ENCODE measurements around the gene TEPSIN. TPM values are rescaled to one million over a fixed set of nuclear protein-coding genes. Genes with fewer than 3 reads are reported as not detected.

TEPSIN gene
- total and polyA plus RNA-seq, 11 donors, result 6.8 to 16.0 (median 10.4) TPM

DNA sequence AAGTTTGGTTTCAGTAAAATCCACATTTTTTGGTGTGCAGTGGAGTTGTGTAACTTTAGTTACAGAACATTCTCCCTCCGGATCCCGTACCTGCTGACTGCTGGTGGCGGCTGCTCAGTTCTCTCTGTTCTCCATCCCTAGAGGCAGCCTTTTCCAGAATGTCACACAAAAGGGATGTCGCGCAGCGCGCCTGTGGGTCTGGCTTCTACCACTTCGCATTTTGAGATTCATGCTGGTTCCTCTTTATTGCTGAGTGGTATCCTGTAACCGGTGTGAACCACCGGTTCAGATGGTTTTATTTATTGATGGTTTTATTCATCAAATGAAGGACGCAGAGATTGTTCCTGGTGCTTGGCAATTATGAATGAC lies 15.1 kb downstream of the TEPSIN start:
- TF ChIP-seq, protein P1, sequence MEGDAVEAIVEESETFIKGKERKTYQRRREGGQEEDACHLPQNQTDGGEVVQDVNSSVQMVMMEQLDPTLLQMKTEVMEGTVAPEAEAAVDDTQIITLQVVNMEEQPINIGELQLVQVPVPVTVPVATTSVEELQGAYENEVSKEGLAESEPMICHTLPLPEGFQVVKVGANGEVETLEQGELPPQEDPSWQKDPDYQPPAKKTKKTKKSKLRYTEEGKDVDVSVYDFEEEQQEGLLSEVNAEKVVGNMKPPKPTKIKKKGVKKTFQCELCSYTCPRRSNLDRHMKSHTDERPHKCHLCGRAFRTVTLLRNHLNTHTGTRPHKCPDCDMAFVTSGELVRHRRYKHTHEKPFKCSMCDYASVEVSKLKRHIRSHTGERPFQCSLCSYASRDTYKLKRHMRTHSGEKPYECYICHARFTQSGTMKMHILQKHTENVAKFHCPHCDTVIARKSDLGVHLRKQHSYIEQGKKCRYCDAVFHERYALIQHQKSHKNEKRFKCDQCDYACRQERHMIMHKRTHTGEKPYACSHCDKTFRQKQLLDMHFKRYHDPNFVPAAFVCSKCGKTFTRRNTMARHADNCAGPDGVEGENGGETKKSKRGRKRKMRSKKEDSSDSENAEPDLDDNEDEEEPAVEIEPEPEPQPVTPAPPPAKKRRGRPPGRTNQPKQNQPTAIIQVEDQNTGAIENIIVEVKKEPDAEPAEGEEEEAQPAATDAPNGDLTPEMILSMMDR (IDR thresholded peaks at IDR 0.05), result no peak
- no peak for TF ChIP-seq POLR2A (IDR thresholded peaks at IDR 0.05)
- peak overlapping the region in 5 of 12 donors; percentile 11 to 58 (median 31) for H3K27ac ChIP-seq
- DNase-seq (peak in 1 of 5 donors; percentile 58), ATAC-seq (no peak)
- H3K9me3 ChIP-seq, result peaks cover 0 to 12% (median 0%) of the 10 kb centered on the region in 12 donors
- 32 to 56% (median 40%) methylated on average over 11 of the region's 11 CpGs for WGBS, 4 donors
- H3K4me3 ChIP-seq, result peak overlapping the region in 9 of 12 donors; percentile 60 to 94 (median 82)
- intact Hi-C loops (cut with DNase I), result no loop called here
- H3K27me3 ChIP-seq, result no peaks in the 10 kb centered on the region
- H3K36me3 ChIP-seq, result peaks cover 0 to 12% (median 3%) of the 10 kb centered on the region in 9 donors
- H3K4me1 ChIP-seq, result peaks cover 6 to 25% (median 18%) of the 10 kb centered on the region in 12 donors

DNA sequence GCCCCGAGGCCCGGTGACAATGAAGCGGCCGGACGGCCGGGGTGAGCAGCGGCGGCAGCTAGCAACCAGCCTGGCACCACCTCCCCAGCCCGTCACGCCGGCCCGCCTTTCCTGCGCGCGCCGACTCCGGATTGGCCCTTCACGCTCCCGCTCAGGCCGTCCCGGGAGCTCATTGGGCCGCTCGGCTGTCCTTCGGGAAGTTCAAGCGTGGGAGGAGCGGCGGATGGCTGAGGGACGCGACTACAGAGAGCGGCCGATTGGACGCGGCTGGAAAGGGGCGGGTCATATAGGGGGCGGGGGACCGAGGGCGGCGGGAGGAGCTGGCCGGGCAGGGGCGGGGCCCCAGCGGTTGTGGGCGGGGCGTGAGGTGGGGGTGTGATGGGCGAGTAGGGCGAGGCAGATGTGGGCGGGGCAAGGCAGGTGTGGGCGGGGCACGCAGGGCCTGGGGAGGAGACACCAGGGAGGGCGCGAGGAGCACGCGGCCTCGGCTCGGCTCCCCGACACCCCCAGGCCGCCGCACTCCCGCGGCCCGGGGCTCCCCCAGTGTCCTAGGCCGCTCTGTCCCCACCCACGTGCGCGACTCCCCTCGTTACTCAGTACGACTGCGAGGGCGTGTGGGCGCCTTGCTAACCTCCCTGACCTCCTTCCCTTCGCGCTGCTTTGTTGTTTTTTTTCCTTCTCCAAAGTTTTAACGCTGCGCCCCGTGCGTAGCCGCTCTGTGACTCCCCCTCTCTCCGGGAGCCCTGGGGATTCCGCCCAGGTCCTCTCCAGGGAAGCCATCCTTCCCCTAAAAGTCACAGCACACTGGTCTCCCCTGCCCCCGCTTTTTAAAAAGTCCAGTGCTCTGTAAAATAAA lies 15.7 kb downstream of the TEPSIN start, which contains the start of gene CEP131:
TSS of gene CEP131 (minus strand) at position 60 of the 856 bp plus-strand sequence. CDS start 2,909 bp downstream, outside the sequence.
- Histone ChIP-seq H3K4me1 (peaks cover 6 to 25% (median 18%) of the 10 kb centered on the region in 12 donors), H3K4me3 (peak within 1 kb of the TSS; percentile 55 to 96 (median 80)), H3K27ac (peak within 1 kb of the TSS in 6 of 12 donors; percentile 11 to 58 (median 46)), H3K36me3 (peaks cover 0 to 12% (median 3%) of the 10 kb centered on the region in 9 donors), H3K9me3 (peaks cover 0 to 12% (median 0%) of the 10 kb centered on the region in 12 donors), H3K27me3 (no peaks in the 10 kb centered on the region)
- DNase-seq (peak; percentile 99 to 100 (median 100)), ATAC-seq (peak; percentile 99 to 100 (median 99))
- 1 to 3% (median 2%) methylated on average over 34 to 79 of the region's 79 CpGs for WGBS, 4 donors
- intact Hi-C loops (cut with DNase I), result no loop called here
- TF ChIP-seq, protein P1 (IDR thresholded peaks at IDR 0.05), result no peak
- peak in 1 of 2 donors; percentile 50 for TF ChIP-seq POLR2A (IDR thresholded peaks at IDR 0.05)

DNA sequence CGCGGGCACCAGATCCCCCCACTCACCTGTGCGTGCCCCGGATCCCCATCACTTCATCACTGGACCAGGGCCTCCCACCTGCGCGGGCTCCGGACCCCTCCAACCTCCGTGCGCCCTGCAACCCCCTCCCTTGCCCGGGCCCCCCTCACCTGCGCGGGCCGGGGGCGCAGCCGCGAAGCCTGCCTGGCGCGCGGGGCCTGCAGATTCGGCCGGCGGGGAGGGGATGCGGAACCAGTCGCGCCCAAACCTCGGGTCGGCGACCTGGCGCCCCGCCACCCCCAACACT lies 16.3 kb downstream of the TEPSIN start:
- intact Hi-C loops (cut with DNase I), result no loop called here
- Histone ChIP-seq H3K4me1 (peaks cover 6 to 25% (median 18%) of the 10 kb centered on the region in 12 donors), H3K4me3 (peak overlapping the region; percentile 55 to 96 (median 80)), H3K27ac (peak overlapping the region in 5 of 12 donors; percentile 11 to 58 (median 45)), H3K36me3 (peaks cover 0 to 12% (median 3%) of the 10 kb centered on the region in 9 donors), H3K27me3 (no peaks in the 10 kb centered on the region), H3K9me3 (peaks cover 0 to 12% (median 0%) of the 10 kb centered on the region in 12 donors)
- TF ChIP-seq, protein P1 (IDR thresholded peaks at IDR 0.05), result no peak
- no peak for TF ChIP-seq POLR2A (IDR thresholded peaks at IDR 0.05)
- DNase-seq (no peak), ATAC-seq (peak in 2 of 4 donors; percentile 3 to 5)
- 0 to 1% (median 0%) methylated on average over 2 to 30 of the region's 30 CpGs for WGBS, 4 donors

Data from heart left ventricle (tissue), 16 donors.